ENCODE measurements around the gene KRT13. TPM values are rescaled to one million over a fixed set of nuclear protein-coding genes. Genes with fewer than 3 reads are reported as not detected.

Gene KRT13
- total and polyA plus RNA-seq, 2 experiments from 2014 or later, result not detected

DNA sequence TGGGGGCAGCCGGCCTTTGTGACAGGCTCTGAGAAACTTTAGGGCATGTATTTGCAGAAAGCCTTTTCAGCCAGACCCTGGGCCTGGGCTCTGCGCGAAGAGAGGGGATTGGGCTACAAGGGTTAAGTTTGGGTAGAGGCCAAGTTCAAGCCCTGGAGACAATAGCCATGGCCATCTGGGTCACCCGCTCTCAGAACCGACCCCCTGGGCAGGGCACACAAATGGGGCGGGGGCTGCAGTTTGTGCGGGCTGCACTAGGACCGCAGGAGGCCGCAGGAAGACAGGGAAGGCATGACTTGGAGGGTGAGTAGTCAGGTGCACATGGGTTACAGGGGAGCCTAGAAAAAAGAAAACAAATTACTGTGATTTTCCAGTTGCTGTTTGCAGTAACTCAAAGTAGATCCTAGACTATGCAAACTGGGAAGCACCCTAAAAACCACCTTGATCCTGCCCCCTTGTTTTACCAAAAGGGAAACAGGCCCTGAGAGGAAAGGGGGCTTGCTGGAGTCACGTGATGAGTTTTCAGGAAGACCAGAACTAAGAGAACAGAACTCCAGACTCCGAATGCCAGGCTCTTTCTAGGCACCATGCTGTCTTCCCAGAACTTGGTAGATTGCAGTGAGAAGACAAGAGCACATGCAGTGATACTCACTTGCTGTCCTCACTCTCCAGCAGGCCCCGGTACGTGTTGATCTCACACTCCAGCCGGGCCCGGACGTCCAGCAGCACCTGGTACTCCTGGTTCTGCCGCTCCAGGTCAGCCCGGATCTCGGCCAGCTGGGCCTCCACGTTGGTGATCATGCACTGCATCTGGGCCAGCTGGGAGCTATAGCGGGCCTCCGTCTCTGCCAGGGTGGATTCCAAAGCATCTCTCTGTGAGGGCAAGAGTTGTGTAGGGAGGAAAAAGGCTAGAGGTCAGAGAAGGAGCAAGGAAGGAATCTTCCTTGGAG is 28.3 kb downstream of the KRT13 start:
- H3K9me3 ChIP-seq (ENCODE audit: low read depth), result no peaks in the 10 kb centered on the region
- DNase-seq (ENCODE audit: low read depth in 1 of 2, low spot score in 1 of 2), result no peak
- no peak overlapping the region for H3K27ac ChIP-seq
- H3K36me3 ChIP-seq, result no peaks in the 10 kb centered on the region
- H3K4me1 ChIP-seq (ENCODE audit: low read depth), result no peaks in the 10 kb centered on the region
- no peaks in the 10 kb centered on the region for H3K27me3 ChIP-seq
- H3K4me3 ChIP-seq, result no peak overlapping the region
- TF ChIP-seq, protein P1, sequence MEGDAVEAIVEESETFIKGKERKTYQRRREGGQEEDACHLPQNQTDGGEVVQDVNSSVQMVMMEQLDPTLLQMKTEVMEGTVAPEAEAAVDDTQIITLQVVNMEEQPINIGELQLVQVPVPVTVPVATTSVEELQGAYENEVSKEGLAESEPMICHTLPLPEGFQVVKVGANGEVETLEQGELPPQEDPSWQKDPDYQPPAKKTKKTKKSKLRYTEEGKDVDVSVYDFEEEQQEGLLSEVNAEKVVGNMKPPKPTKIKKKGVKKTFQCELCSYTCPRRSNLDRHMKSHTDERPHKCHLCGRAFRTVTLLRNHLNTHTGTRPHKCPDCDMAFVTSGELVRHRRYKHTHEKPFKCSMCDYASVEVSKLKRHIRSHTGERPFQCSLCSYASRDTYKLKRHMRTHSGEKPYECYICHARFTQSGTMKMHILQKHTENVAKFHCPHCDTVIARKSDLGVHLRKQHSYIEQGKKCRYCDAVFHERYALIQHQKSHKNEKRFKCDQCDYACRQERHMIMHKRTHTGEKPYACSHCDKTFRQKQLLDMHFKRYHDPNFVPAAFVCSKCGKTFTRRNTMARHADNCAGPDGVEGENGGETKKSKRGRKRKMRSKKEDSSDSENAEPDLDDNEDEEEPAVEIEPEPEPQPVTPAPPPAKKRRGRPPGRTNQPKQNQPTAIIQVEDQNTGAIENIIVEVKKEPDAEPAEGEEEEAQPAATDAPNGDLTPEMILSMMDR (IDR thresholded peaks at IDR 0.05; ENCODE audit: low read depth, low read length), result no peak

DNA sequence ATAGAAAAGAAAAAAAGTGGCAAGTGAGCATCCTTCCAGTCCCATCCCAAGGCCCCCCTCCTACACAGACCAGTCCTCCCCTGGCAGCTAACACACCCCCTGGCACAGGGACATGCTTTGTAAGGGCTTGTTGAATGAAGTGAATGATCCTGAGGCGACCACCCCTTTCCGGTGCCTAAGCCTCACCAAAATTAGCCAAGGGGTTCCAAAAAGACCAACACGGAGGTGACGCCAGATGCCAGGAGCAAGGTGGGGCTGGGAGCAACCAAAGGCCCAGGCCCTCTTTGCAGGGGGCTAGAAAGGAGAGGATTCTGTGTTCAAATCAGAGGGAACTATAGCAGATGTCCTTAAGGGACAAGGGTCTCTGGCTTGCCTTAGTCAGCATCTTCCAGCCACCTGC is 30.0 kb downstream of the KRT13 start:
- H3K36me3 ChIP-seq, result no peaks in the 10 kb centered on the region
- TF ChIP-seq, protein P1 (IDR thresholded peaks at IDR 0.05; ENCODE audit: low read depth, low read length), result no peak

DNA sequence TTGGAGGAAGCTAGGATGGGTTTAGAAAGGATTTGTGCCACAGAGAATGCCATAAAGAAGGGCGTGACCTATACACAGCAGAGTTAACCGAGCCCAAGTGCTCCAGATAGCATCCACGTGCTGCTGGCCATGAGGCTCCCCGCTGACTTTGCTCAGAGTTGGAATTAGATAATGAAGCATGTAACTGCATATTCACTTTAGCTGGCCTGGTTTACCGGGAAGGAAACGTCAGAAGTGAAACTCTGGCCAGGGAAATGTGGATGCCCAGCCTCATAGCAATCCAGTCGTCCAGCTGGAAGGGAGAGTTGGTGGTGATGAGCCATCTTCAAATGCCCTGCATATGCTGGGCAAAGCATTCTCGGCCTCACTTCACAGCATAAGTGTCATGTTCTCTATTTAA is 30.5 kb downstream of the KRT13 start:
- Histone ChIP-seq H3K27me3 (no peaks in the 10 kb centered on the region), H3K4me3 (no peak overlapping the region), H3K9me3 (ENCODE audit: low read depth) (no peaks in the 10 kb centered on the region), H3K27ac (no peak overlapping the region), H3K4me1 (ENCODE audit: low read depth) (no peaks in the 10 kb centered on the region), H3K36me3 (no peaks in the 10 kb centered on the region)
- no peak for DNase-seq (ENCODE audit: low read depth in 1 of 2, low spot score in 1 of 2)
- TF ChIP-seq, protein P1 (IDR thresholded peaks at IDR 0.05; ENCODE audit: low read depth, low read length), result no peak

More for the DNA sequence above, 30.0 kb downstream of the KRT13 start:
- Histone ChIP-seq H3K4me3 (no peak overlapping the region), H3K27ac (no peak overlapping the region), H3K27me3 (no peaks in the 10 kb centered on the region), H3K9me3 (ENCODE audit: low read depth) (no peaks in the 10 kb centered on the region), H3K4me1 (ENCODE audit: low read depth) (no peaks in the 10 kb centered on the region)
- no peak for DNase-seq (ENCODE audit: low read depth in 1 of 2, low spot score in 1 of 2)

DNA sequence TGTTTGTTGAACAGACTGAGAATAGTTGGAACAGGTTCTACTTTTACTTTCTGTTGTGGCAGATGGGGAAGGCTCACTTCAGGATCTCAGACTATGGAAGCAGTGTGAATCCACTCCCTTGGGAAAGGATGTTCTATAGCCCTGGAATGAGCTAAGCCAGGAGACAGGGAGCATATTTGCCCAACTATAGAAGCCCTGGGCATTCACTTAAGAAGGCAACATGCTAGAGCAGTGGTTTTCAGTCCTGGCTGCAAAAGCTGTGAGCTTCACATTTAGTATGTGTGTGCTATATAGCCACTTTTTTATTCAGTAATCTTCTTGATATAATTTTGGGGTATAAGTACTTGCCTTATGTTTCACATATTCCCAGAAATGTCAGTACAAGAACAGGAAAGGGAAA is 37.1 kb downstream of the KRT13 start:
- Histone ChIP-seq H3K4me1 (ENCODE audit: low read depth) (no peaks in the 10 kb centered on the region), H3K27me3 (no peaks in the 10 kb centered on the region), H3K4me3 (no peak overlapping the region), H3K9me3 (ENCODE audit: low read depth) (no peaks in the 10 kb centered on the region), H3K36me3 (no peaks in the 10 kb centered on the region), H3K27ac (no peak overlapping the region)
- no peak for DNase-seq (ENCODE audit: low read depth in 1 of 2, low spot score in 1 of 2)
- TF ChIP-seq, protein P1 (IDR thresholded peaks at IDR 0.05; ENCODE audit: low read depth, low read length), result no peak

DNA sequence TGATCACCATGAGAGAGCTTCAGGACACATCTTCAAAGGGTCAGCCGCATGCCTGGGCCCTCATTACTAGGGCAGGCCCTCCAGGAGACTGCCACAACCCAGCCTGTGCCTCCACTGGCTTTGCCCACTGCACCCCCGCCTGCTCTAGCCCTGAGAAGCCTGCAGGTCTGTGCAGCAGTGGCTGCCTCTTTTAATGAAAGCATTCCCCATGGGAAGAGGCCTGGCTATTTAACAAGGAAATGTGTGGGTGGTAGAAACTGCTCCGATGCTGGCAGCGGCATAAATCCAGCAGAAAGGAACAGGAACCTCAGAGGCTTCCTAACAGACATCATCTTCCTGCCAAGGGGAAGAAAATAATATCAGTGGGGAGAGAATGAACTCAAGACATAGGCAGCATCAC is 37.9 kb downstream of the KRT13 start:
- Histone ChIP-seq H3K9me3 (ENCODE audit: low read depth) (no peaks in the 10 kb centered on the region), H3K4me1 (ENCODE audit: low read depth) (no peaks in the 10 kb centered on the region), H3K27me3 (no peaks in the 10 kb centered on the region), H3K27ac (no peak overlapping the region), H3K36me3 (no peaks in the 10 kb centered on the region), H3K4me3 (no peak overlapping the region)
- TF ChIP-seq, protein P1 (IDR thresholded peaks at IDR 0.05; ENCODE audit: low read depth, low read length), result no peak
- DNase-seq (ENCODE audit: low read depth in 1 of 2, low spot score in 1 of 2), result peak in 1 of 2 donors; percentile 74

Data from cardiac muscle cell (in vitro differentiated cells and primary cell).